IMR-90 (cell line): ENCODE data around the gene S100A6. TPM values are rescaled to one million over a fixed set of nuclear protein-coding genes. Genes with fewer than 3 reads are reported as not detected.

Experiments used
- polyA plus RNA-seq, 3 experiments: library from polyadenylated mRNA; depleted of rRNA; stranded (reverse); fragments of >200 nt; gene quantifications; 2 replicates each; pipeline ENCODE4 v1.2.3, GENCODE V29; 2012; ENCODE audit warnings: low replicate concordance in 1 of 3
- total RNA-seq: library from RNA; depleted of rRNA; stranded (reverse); fragments of >200 nt; gene quantifications from 2 replicates; pipeline ENCODE4 v1.2.3, GENCODE V29; 2012; rRNA removed

Gene S100A6
- total and polyA plus RNA-seq, 2 of the 4 experiments (the other 2 are of a cell fraction) = 373 to 1,755 TPM

Other genes with a start within 250 kb of the S100A6 start
- not detected in 2 replicates for gene PGLYRP3, start 223.0 kb downstream of the S100A6 start, total RNA-seq
- gene PGLYRP3, start 223.0 kb downstream of the S100A6 start, polyA plus RNA-seq (2012; rRNA removed) = not detected in 2 replicates
- gene PGLYRP4, start 187.2 kb downstream of the S100A6 start, total RNA-seq = not detected in 2 replicates
- gene PGLYRP4, start 187.2 kb downstream of the S100A6 start, polyA plus RNA-seq (2012; rRNA removed) = not detected in 2 replicates
- not detected in 2 replicates for gene S100A9, start 178.1 kb downstream of the S100A6 start, total RNA-seq
- not detected in 2 replicates for gene S100A9, start 178.1 kb downstream of the S100A6 start, polyA plus RNA-seq (2012; rRNA removed)
- gene S100A12, start 160.4 kb downstream of the S100A6 start, total RNA-seq = not detected in 2 replicates
- gene S100A12, start 160.4 kb downstream of the S100A6 start, polyA plus RNA-seq (2012; rRNA removed) = not detected in 2 replicates
- not detected in 2 replicates for gene S100A8, start 144.9 kb downstream of the S100A6 start, total RNA-seq
- not detected in 2 replicates for gene S100A8, start 144.9 kb downstream of the S100A6 start, polyA plus RNA-seq (2012; rRNA removed)
- gene S100A7A, start 119.5 kb downstream of the S100A6 start, total RNA-seq = not detected in 2 replicates
- gene S100A7A, start 119.5 kb downstream of the S100A6 start, polyA plus RNA-seq (2012; rRNA removed) = not detected in 2 replicates
- gene S100A7, start 75.3 kb downstream of the S100A6 start, total RNA-seq = not detected in 2 replicates
- not detected in 2 replicates for gene S100A7, start 75.3 kb downstream of the S100A6 start, polyA plus RNA-seq (2012; rRNA removed)
- 0.56 TPM in 1 of 2 replicates, not detected in the other for gene S100A5, start 4.9 kb upstream of the S100A6 start, total RNA-seq
- 0.27 and 0.55 TPM in 2 replicates for gene S100A5, start 4.9 kb upstream of the S100A6 start, polyA plus RNA-seq (2012; rRNA removed)
- gene S100A4, start 9.8 kb upstream of the S100A6 start, total RNA-seq = 5.6 and 7.5 TPM in 2 replicates
- 15.0 and 16.6 TPM in 2 replicates for gene S100A4, start 9.8 kb upstream of the S100A6 start, polyA plus RNA-seq (2012; rRNA removed)
- 1.4 and 2.9 TPM in 2 replicates for gene S100A3, start 13.3 kb upstream of the S100A6 start, total RNA-seq
- gene S100A3, start 13.3 kb upstream of the S100A6 start, polyA plus RNA-seq (2012; rRNA removed) = 4.5 and 6.2 TPM in 2 replicates
- gene S100A2, start 29.9 kb upstream of the S100A6 start, total RNA-seq = 3.6 and 4.4 TPM in 2 replicates
- gene S100A2, start 29.9 kb upstream of the S100A6 start, polyA plus RNA-seq (2012; rRNA removed) = 7.9 and 9.5 TPM in 2 replicates
- 201 and 226 TPM in 2 replicates for gene S100A16, start 77.1 kb upstream of the S100A6 start, total RNA-seq
- gene S100A16, start 77.1 kb upstream of the S100A6 start, polyA plus RNA-seq (2012; rRNA removed) = 515 and 543 TPM in 2 replicates
- gene S100A14, start 80.3 kb upstream of the S100A6 start, total RNA-seq = not detected in 2 replicates
- 0.10 and 0.14 TPM in 2 replicates for gene S100A14, start 80.3 kb upstream of the S100A6 start, polyA plus RNA-seq (2012; rRNA removed)
- gene S100A13, start 91.5 kb upstream of the S100A6 start, total RNA-seq = 122 and 225 TPM in 2 replicates
- gene S100A13, start 91.5 kb upstream of the S100A6 start, polyA plus RNA-seq (2012; rRNA removed) = 468 and 529 TPM in 2 replicates
- 0.18 TPM in 1 of 2 replicates, not detected in the other for gene S100A1, start 92.4 kb upstream of the S100A6 start, total RNA-seq
- gene S100A1, start 92.4 kb upstream of the S100A6 start, polyA plus RNA-seq (2012; rRNA removed) = 0.29 and 0.59 TPM in 2 replicates
- gene CHTOP, start 98.1 kb upstream of the S100A6 start, total RNA-seq = 33.9 and 38.9 TPM in 2 replicates
- gene CHTOP, start 98.1 kb upstream of the S100A6 start, polyA plus RNA-seq (2012; rRNA removed) = 49.3 and 50.8 TPM in 2 replicates
- gene SNAPIN, start 122.7 kb upstream of the S100A6 start, total RNA-seq = 37.2 and 40.9 TPM in 2 replicates
- 37.4 and 39.1 TPM in 2 replicates for gene SNAPIN, start 122.7 kb upstream of the S100A6 start, polyA plus RNA-seq (2012; rRNA removed)
- 405 and 504 TPM in 2 replicates for gene ILF2, start 135.0 kb upstream of the S100A6 start, total RNA-seq
- gene ILF2, start 135.0 kb upstream of the S100A6 start, polyA plus RNA-seq (2012; rRNA removed) = 269 and 273 TPM in 2 replicates
- not detected in 2 replicates for gene NPR1, start 142.7 kb upstream of the S100A6 start, total RNA-seq
- gene NPR1, start 142.7 kb upstream of the S100A6 start, polyA plus RNA-seq (2012; rRNA removed) = 0.02 and 0.03 TPM in 2 replicates
- 28.1 and 33.5 TPM in 2 replicates for gene INTS3, start 192.1 kb upstream of the S100A6 start, total RNA-seq
- gene INTS3, start 192.1 kb upstream of the S100A6 start, polyA plus RNA-seq (2012; rRNA removed) = 53.9 and 59.4 TPM in 2 replicates
- 1.9 and 3.2 TPM in 2 replicates for gene SLC27A3, start 239.4 kb upstream of the S100A6 start, total RNA-seq
- 9.3 and 9.6 TPM in 2 replicates for gene SLC27A3, start 239.4 kb upstream of the S100A6 start, polyA plus RNA-seq (2012; rRNA removed)